COLO829 (cell line): ENCODE data around the gene UMODL1.
"Not testable (repeated sequence)": the region's sequence is repeated elsewhere in the genome, so short reads cannot be mapped to it uniquely, and the experiment has no call there.

ENCODE experiments used
- DNase-seq: peaks from one replicate; pipeline ENCODE4 v3.0.0; 2012; ENCODE audit warnings: low spot score

UMODL1 gene

GRCh38 chr21:42061195-42061985, 9.7 kb upstream of the UMODL1 start:
- DNase-seq = no peak

GRCh38 chr21:42061986-42062235, 9.2 kb upstream of the UMODL1 start:
- no peak for DNase-seq

- DNase-seq = no peak
These were observed 8.7 kb upstream of the UMODL1 start for GRCh38 chr21:42062236-42063022.

- DNase-seq = no peak
These were observed 7.9 kb upstream of the UMODL1 start for GRCh38 chr21:42063191-42063570.

- DNase-seq = no peak
These were observed 7.3 kb upstream of the UMODL1 start for GRCh38 chr21:42063571-42064521.

GRCh38 chr21:42066521-42066920, 4.6 kb upstream of the UMODL1 start:
- DNase-seq = no peak

GRCh38 chr21:42067531-42068255, 3.4 kb upstream of the UMODL1 start:
- DNase-seq = no peak

- no peak for DNase-seq
These were observed 2.9 kb upstream of the UMODL1 start for GRCh38 chr21:42068256-42068545.

- DNase-seq = no peak
These were observed 2.5 kb upstream of the UMODL1 start for GRCh38 chr21:42068592-42068991.

- no peak for DNase-seq
These were observed 1.8 kb upstream of the UMODL1 start for GRCh38 chr21:42069327-42069726.

GRCh38 chr21:42069843-42070242, 1.3 kb upstream of the UMODL1 start:
- no peak for DNase-seq

- DNase-seq = no peak
These were observed 2.3 kb downstream of the UMODL1 start for GRCh38 chr21:42073145-42074099.

GRCh38 chr21:42075686-42076471, 4.8 kb downstream of the UMODL1 start:
- DNase-seq = no peak

- not testable (repeated sequence) for DNase-seq
These were observed 6.6 kb downstream of the UMODL1 start for GRCh38 chr21:42077685-42078238.

GRCh38 chr21:42078247-42079007, 7.3 kb downstream of the UMODL1 start:
- DNase-seq = not testable (repeated sequence)

- no peak for DNase-seq
These were observed 8.2 kb downstream of the UMODL1 start for GRCh38 chr21:42079008-42079938.

GRCh38 chr21:42079939-42080787, 9.0 kb downstream of the UMODL1 start:
- DNase-seq = no peak
